HepG2 (cell line): ENCODE data around the gene HYAL2. TPM values are rescaled to one million over a fixed set of nuclear protein-coding genes. Genes with fewer than 3 reads are reported as not detected.

ENCODE experiments used
- ADNP ChIP-seq: sonication (generic); formaldehyde crosslinking; IDR thresholded peaks from 2 replicates; pipeline ENCODE4 v1.4.0; 2020; ENCODE audit warnings: missing genetic modification reagents
- ARNT ChIP-seq: fragments of 450-650 bp; IDR thresholded peaks from 2 replicates; pipeline ENCODE4 v1.6.1; 2017
- ATF6 ChIP-seq: sonication (generic); formaldehyde crosslinking; conservative IDR thresholded peaks from 2 replicates; pipeline ENCODE4 v1.4.0; 2020; ENCODE audit warnings: missing genetic modification reagents
- BRF2 ChIP-seq: sonication (generic); formaldehyde crosslinking; IDR thresholded peaks from 2 replicates; pipeline ENCODE4 v1.8.1; 2022; ENCODE audit warnings: mild to moderate bottlenecking, missing genetic modification reagents
- ESRRA ChIP-seq: sonication (generic); formaldehyde crosslinking; IDR thresholded peaks from 2 replicates; pipeline ENCODE4 v1.5.1; 2020; ENCODE audit warnings: mild to moderate bottlenecking, low read depth, missing genetic modification reagents
- KIAA2018 ChIP-seq: sonication (generic); formaldehyde crosslinking; IDR thresholded peaks from 2 replicates; pipeline ENCODE4 v1.5.0; 2020; ENCODE audit warnings: mild to moderate bottlenecking, missing genetic modification reagents, borderline replicate concordance
- MTA1 ChIP-seq: sonication (generic); formaldehyde crosslinking; IDR thresholded peaks from 2 replicates; pipeline ENCODE4 v1.4.0; 2020; ENCODE audit warnings: missing genetic modification reagents, mild to moderate bottlenecking, borderline replicate concordance
- PPARG ChIP-seq: conservative IDR thresholded peaks from 2 replicates; pipeline ENCODE4 v1.6.1; 2016; ENCODE audit warnings: missing biosample characterization, missing genetic modification reagents
- PRDM10 ChIP-seq: sonication (generic); formaldehyde crosslinking; IDR thresholded peaks from 2 replicates; pipeline ENCODE4 v1.4.0; 2020; ENCODE audit warnings: low read depth, missing genetic modification reagents
- TCF7 ChIP-seq: sonication (generic); IDR thresholded peaks from 2 replicates; pipeline ENCODE4 v1.6.1; 2016; ENCODE audit warnings: antibody characterized with exemption, low read depth
- ZBTB14 ChIP-seq: sonication (generic); formaldehyde crosslinking; IDR thresholded peaks from 2 replicates; pipeline ENCODE4 v1.4.0; 2020; ENCODE audit warnings: missing genetic modification reagents
- ZFAT ChIP-seq: sonication (generic); formaldehyde crosslinking; conservative IDR thresholded peaks from 2 replicates; pipeline ENCODE4 v1.8.1; 2023; ENCODE audit warnings: missing genetic modification reagents, inconsistent platforms
- ZFP36L2 ChIP-seq: sonication (generic); formaldehyde crosslinking; IDR thresholded peaks from 2 replicates; pipeline ENCODE4 v1.4.0; 2020; ENCODE audit warnings: missing genetic modification reagents
- ZNF282 ChIP-seq: fragments of 450-650 bp; IDR thresholded peaks from 2 replicates; pipeline ENCODE4 v1.6.1; 2018; ENCODE audit not compliant: partially characterized antibody
- polyA plus RNA-seq, 8 experiments: library from polyadenylated mRNA; depleted of rRNA in 3 of 8; stranded (reverse) in 7 of 8; unstranded in 1 of 8; fragments of >200 nt; fragmentation: Illumina TruSeq in 4 of 8; extraction: Trizol in 4 of 8; gene quantifications; 2 replicates each; pipeline versions ENCODE4 v1.2.1 to v1.2.3, GENCODE V29; 2011 to 2016; ENCODE audit warnings: low read depth in 4 of 8, missing spikeins in 1 of 8, mixed read lengths in 1 of 8; ENCODE audit not compliant: insufficient read depth in 1 of 8
- total RNA-seq, 5 experiments: library from RNA; depleted of rRNA; stranded (reverse); fragments of >200 nt; fragmentation: Illumina TruSeq; extraction: Trizol; gene quantifications; 2 replicates each; pipeline ENCODE4 v1.2.3, GENCODE V29; 2016; ENCODE audit warnings: low read depth in 1 of 5

Gene HYAL2
- total and polyA plus RNA-seq, 2 of the 13 experiments (the other 11 are each of a cell fraction or from before 2014, with no cell fraction given) = 76.2 to 102 TPM

- TF ChIP-seq PRDM10 (CRISPR knock-in tag) (no peak), MTA1 (CRISPR knock-in tag) (no peak), TCF7 (no peak), ARNT (no peak), ZNF282 (no peak), ADNP (CRISPR knock-in tag) (no peak), ZFP36L2 (CRISPR knock-in tag) (no peak), ATF6 (CRISPR knock-in tag) (no peak), BRF2 (no peak; the same call in 1 of the 2 replicates), KIAA2018 (CRISPR knock-in tag) (no peak), ZBTB14 (CRISPR knock-in tag) (peak; percentile 90), ZFAT (CRISPR knock-in tag) (no peak), ESRRA (no peak; the same call in 1 of the 2 replicates), PPARG (CRISPR knock-in tag) (no peak)
Measured at GRCh38 chr3:50320853-50321335, 1.7 kb downstream of the HYAL2 start (continued).
